Bronchial epithelial cell (primary cell): ENCODE data around the gene MAP7D1. TPM values are rescaled to one million over a fixed set of nuclear protein-coding genes. Genes with fewer than 3 reads are reported as not detected.
A peak's percentile ranks its signal among the peaks of the same experiment; 100 is the strongest.

Experiments
- DNase-seq: peaks from one replicate; pipeline ENCODE4 v3.0.0-alpha.2; 2010; ENCODE audit warnings: low read depth
- FAIRE-seq: peaks from 2 replicates; lab custom pipeline; 2011; peaks lifted over from hg19 to GRCh38; lab: Jason Lieb, UNC
- H3K27me3 ChIP-seq: 2 replicates; pipeline ENCODE4 v1.5.1; 2011; ENCODE audit warnings: low read length; ENCODE audit not compliant: control insufficient read depth, insufficient read depth
- H3K36me3 ChIP-seq: 2 replicates; pipeline ENCODE4 v1.5.1; 2011; ENCODE audit warnings: low read length; ENCODE audit not compliant: control insufficient read depth, insufficient read depth
- H3K4me3 ChIP-seq: 2 replicates; pipeline ENCODE4 v1.5.1; 2011; ENCODE audit warnings: mild to moderate bottlenecking, low read depth, low read length, control low read depth
- CTCF ChIP-seq: IDR thresholded peaks from 2 replicates; pipeline ENCODE4 v1.5.1; 2011; ENCODE audit warnings: mild to moderate bottlenecking, moderate library complexity, low read length, control low read depth, inconsistent platforms; ENCODE audit not compliant: insufficient read depth, severe bottlenecking
- total RNA-seq: library from RNA; depleted of rRNA; stranded (reverse); fragments of >200 nt; gene quantifications from 2 replicates; pipeline ENCODE4 v1.2.1, GENCODE V29; 2014

The MAP7D1 gene
- total RNA-seq, 1 donor from 2014 or later = 54.5 TPM

- H3K27me3 ChIP-seq = peaks cover 1% of the 10 kb centered on the region
- FAIRE-seq (no peak), DNase-seq (no peak)
- TF ChIP-seq CTCF = no peak
- no peak overlapping the region for H3K4me3 ChIP-seq
- no peaks in the 10 kb centered on the region for H3K36me3 ChIP-seq
These were observed 37.3 kb upstream of the MAP7D1 start for GRCh38 chr1:36118447-36119204.

GRCh38 chr1:36119456-36119855 is 36.5 kb upstream of the MAP7D1 start:
- no peak overlapping the region for H3K4me3 ChIP-seq
- H3K27me3 ChIP-seq = peaks cover 4% of the 10 kb centered on the region
- FAIRE-seq (no peak), DNase-seq (no peak)
- no peak for TF ChIP-seq CTCF
- H3K36me3 ChIP-seq = no peaks in the 10 kb centered on the region

GRCh38 chr1:36122062-36123030 is 33.6 kb upstream of the MAP7D1 start:
- Histone ChIP-seq H3K36me3 (no peaks in the 10 kb centered on the region), H3K27me3 (peaks cover 5% of the 10 kb centered on the region), H3K4me3 (no peak overlapping the region)
- FAIRE-seq (no peak), DNase-seq (no peak)
- TF ChIP-seq CTCF = no peak

- peak; percentile 47 for FAIRE-seq
- Histone ChIP-seq H3K27me3 (peaks cover 5% of the 10 kb centered on the region), H3K4me3 (no peak overlapping the region), H3K36me3 (no peaks in the 10 kb centered on the region)
- DNase-seq = no peak
- no peak for TF ChIP-seq CTCF
These were observed 32.6 kb upstream of the MAP7D1 start for GRCh38 chr1:36123356-36123755.

- DNase-seq (no peak), FAIRE-seq (no peak)
- Histone ChIP-seq H3K27me3 (peaks cover 5% of the 10 kb centered on the region), H3K36me3 (no peaks in the 10 kb centered on the region), H3K4me3 (no peak overlapping the region)
- TF ChIP-seq CTCF = no peak
These were observed 31.4 kb upstream of the MAP7D1 start for GRCh38 chr1:36124404-36125128.
